Posterior vena cava (tissue), 2 donors: ENCODE results near the gene RPL3. TPM values are rescaled to one million over a fixed set of nuclear protein-coding genes. Genes with fewer than 3 reads are reported as not detected.
"Not testable (repeated sequence)": the region's sequence is repeated elsewhere in the genome, so short reads cannot be mapped to it uniquely, and the experiment has no call there.

Experiments used
- DNase-seq: peaks from one replicate; pipeline ENCODE4 v3.0.0-alpha.2; 2020; ENCODE audit warnings: low spot score
- intact Hi-C, 2 donors: fragments of 100-400 bp; cut with DNase I; formaldehyde crosslinking; loops; one replicate each; pipeline versions ENCODE4 v1.14.1 to v1.14.2; 2022 to 2023
- total RNA-seq, 2 donors: library from RNA; stranded (reverse); fragmentation: NEBNext Ultra II Directional; extraction: Animal tissue kit (Norgen Biotek cat#: 25700); gene quantifications; one replicate each; pipeline ENCODE4 v1.2.1, GENCODE V29; 2021
- donor health status: DM: yes; HTN: yes; CAD: no.
- donor health status: DM: yes; HTN: yes; CAD: no.

Gene RPL3
- total RNA-seq, 2 donors from 2014 or later = 1,303 to 1,339 TPM

- DNase-seq = no peak
- intact Hi-C loops = no loop called here
Measured at GRCh38 chr22:39325392-39325932, 6.0 kb upstream of the RPL3 start.

GRCh38 chr22:39320616-39321029 lies 1.2 kb upstream of the RPL3 start:
- intact Hi-C loops = loop anchor here in 1 of 2 donors (1.0 kb wide), 1 partner anchor 24 kb away; no protein-coding TSS in a partner anchor

GRCh38 chr22:39318507-39319283 lies 728 bp downstream of the RPL3 start:
- intact Hi-C loops = no loop called here
- no peak for DNase-seq

More at GRCh38 chr22:39320616-39321029, 1.2 kb upstream of the RPL3 start:
- DNase-seq = not testable (repeated sequence)

GRCh38 chr22:39317775-39318506 lies 1.5 kb downstream of the RPL3 start:
- no peak for DNase-seq
- intact Hi-C loops = loop anchor here in 1 of 2 donors (2.0 kb wide), 1 partner anchor 147 kb away; no protein-coding TSS in a partner anchor

GRCh38 chr22:39317084-39317774 lies 2.2 kb downstream of the RPL3 start:
- intact Hi-C loops = loop anchor here in 1 of 2 donors (2.0 kb wide), 1 partner anchor 146 kb away; no protein-coding TSS in a partner anchor
- DNase-seq = no peak

- peak; percentile 91 for DNase-seq
Measured at GRCh38 chr22:39316440-39317083, 2.9 kb downstream of the RPL3 start.

GRCh38 chr22:39315389-39315788 lies 4.0 kb downstream of the RPL3 start:
- intact Hi-C loops = no loop called here
- no peak for DNase-seq

More at GRCh38 chr22:39316440-39317083, 2.9 kb downstream of the RPL3 start:
- intact Hi-C loops = loop anchor here in 1 of 2 donors (2.0 kb wide), 1 partner anchor 146 kb away; no protein-coding TSS in a partner anchor

GRCh38 chr22:39314251-39314971 lies 5.0 kb downstream of the RPL3 start:
- DNase-seq = no peak
- intact Hi-C loops = no loop called here

- intact Hi-C loops = no loop called here
- DNase-seq = no peak
Measured at GRCh38 chr22:39313258-39314001, 6.0 kb downstream of the RPL3 start.

GRCh38 chr22:39312410-39312809 lies 7.0 kb downstream of the RPL3 start:
- DNase-seq = no peak
- intact Hi-C loops = no loop called here

GRCh38 chr22:39311592-39312400 lies 7.6 kb downstream of the RPL3 start:
- no peak for DNase-seq
- intact Hi-C loops = no loop called here

- intact Hi-C loops = loop anchor here in 1 of 2 donors (2.0 kb wide), 1 partner anchor 139 kb away; no protein-coding TSS in a partner anchor
- no peak for DNase-seq
Measured at GRCh38 chr22:39309881-39310714, 9.3 kb downstream of the RPL3 start.

GRCh38 chr22:39309364-39309861 lies 10.0 kb downstream of the RPL3 start:
- intact Hi-C loops = loop anchor here in 1 of 2 donors (2.0 kb wide), 1 partner anchor 139 kb away; no protein-coding TSS in a partner anchor
- DNase-seq = no peak

- DNase-seq = peak; percentile 94
- intact Hi-C loops = loop anchor here in 1 of 2 donors (2.0 kb wide), 1 partner anchor 138 kb away; no protein-coding TSS in a partner anchor
Measured at GRCh38 chr22:39308614-39309363, 10.6 kb downstream of the RPL3 start.
